Activated CD4-positive, alpha-beta memory T cell treated with anti-CD3 and anti-CD28 coated beads for 36 hours (primary cell): ENCODE results near the gene CD79A. TPM values are rescaled to one million over a fixed set of nuclear protein-coding genes. Genes with fewer than 3 reads are reported as not detected.

Experiments
- CTCF ChIA-PET: fragments of 350-600 bp; sonication (Branson Sonifier 250); formaldehyde crosslinking; loops from one replicate; lab custom pipeline; 2021; ENCODE audit warnings: antibody characterized with exemption, inconsistent platforms; lab: Charles Lee
- POLR2A ChIA-PET: fragments of 350-600 bp; sonication (Branson Sonifier 250); formaldehyde crosslinking; loops from one replicate; lab custom pipeline; 2021; ENCODE audit warnings: antibody characterized with exemption; lab: Charles Lee
- DNase-seq: peaks from one replicate; pipeline ENCODE4 v3.0.0-alpha.2; 2020
- H3K27ac Mint-ChIP-seq: one replicate; pipeline ENCODE4 v1.8.0; 2021; ENCODE audit warnings: mixed read lengths
- H3K27me3 Mint-ChIP-seq: one replicate; pipeline ENCODE4 v1.8.0; 2021; ENCODE audit warnings: mixed read lengths
- H3K36me3 Mint-ChIP-seq: one replicate; pipeline ENCODE4 v1.8.0; 2021; ENCODE audit warnings: mixed read lengths
- H3K4me1 Mint-ChIP-seq: one replicate; pipeline ENCODE4 v1.8.0; 2021; ENCODE audit warnings: low read depth, mixed read lengths
- H3K4me3 Mint-ChIP-seq: one replicate; pipeline ENCODE4 v1.8.0; 2021; ENCODE audit warnings: mild to moderate bottlenecking, mixed read lengths
- H3K9me3 Mint-ChIP-seq: one replicate; pipeline ENCODE4 v1.8.0; 2021; ENCODE audit warnings: mixed read lengths
- intact Hi-C: fragments of 100-400 bp; cut with micrococcal nuclease; formaldehyde crosslinking; loops from one replicate; pipeline ENCODE4 v1.15.1; 2023
- total RNA-seq, 2 experiments: library from RNA; stranded (reverse); gene quantifications; one replicate each; pipeline ENCODE4 v1.2.3, GENCODE V29; 2021

CD79A gene
- 1 to 10 TPM; 1.5 to 1.6 TPM for total RNA-seq

DNA sequence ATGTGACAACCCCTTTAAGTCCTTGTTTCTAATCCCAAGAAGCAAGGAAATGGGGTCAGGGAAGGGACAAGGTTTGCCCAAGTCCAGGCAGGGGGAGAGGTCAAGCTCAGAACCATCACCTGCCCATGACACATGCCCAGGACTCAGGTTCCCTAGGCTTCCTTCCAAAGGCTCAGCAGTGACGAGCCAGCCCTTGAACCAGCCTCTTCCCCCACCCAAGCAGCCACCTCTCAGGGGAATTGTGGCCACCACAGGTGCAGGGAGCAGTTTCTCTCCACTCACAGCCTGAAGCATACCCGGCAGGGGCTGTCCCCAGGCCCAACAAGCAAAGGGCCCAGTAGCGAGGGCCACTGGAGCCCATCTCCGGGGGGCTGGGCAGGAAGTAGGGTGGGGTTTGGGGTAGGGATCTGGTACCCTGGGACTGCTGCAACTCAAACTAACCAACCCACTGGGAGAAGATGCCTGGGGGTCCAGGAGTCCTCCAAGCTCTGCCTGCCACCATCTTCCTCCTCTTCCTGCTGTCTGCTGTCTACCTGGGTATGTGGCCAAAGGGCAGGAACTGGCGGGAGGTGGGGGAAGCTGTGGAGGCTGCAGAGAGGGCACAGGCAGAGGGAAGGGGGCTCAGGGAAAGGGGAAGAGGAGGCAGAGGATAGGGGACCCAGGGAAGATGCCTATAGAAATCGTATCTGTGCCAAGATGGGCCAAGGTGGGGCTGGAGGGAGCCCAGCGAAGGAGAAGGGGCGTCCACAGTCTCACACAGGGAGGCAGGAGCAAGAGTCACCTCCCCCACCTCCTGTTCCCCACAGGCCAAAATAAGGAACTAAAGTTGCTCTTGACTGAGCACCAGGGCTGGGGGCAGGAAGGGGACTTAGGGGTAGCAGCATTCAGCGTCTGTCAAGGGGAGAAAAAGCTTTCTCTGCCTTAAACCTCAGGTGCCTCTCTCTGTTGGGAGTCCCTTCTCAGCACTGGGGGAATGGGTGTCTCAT is at the start of gene CD79A:
Gene CD79A, plus strand, starts transcription at position 433 of the 986 bp plus-strand sequence. Its CDS starts 26 bp downstream, at position 459.
- POLR2A ChIA-PET: interaction anchor here (1.0 to 1.4 kb wide), 3 partner anchors 15 to 17 kb away, joined by 3 to 4 read pairs (median 4); partner anchors contain the start of gene RPS19
- H3K27me3 Mint-ChIP-seq: no peaks in the 10 kb centered on the region
- CTCF ChIA-PET: interaction anchor here (0.6 to 8.3 kb wide), 3 partner anchors 8 to 504 kb away, joined by 3 to 119 read pairs (median 3); partner anchors contain the start of gene ARHGEF1
- H3K27ac Mint-ChIP-seq: peak within 1 kb of the TSS; percentile 81
- H3K4me3 Mint-ChIP-seq: peak within 1 kb of the TSS; percentile 32
- peak; percentile 46 for DNase-seq
- peaks cover 9% of the 10 kb centered on the region for H3K36me3 Mint-ChIP-seq
- H3K4me1 Mint-ChIP-seq: peaks cover 64% of the 10 kb centered on the region
- H3K9me3 Mint-ChIP-seq: no peaks in the 10 kb centered on the region
- intact Hi-C loops: loop anchor here (10.0 kb wide), 1 partner anchor 318 kb away; no protein-coding TSS in a partner anchor

DNA sequence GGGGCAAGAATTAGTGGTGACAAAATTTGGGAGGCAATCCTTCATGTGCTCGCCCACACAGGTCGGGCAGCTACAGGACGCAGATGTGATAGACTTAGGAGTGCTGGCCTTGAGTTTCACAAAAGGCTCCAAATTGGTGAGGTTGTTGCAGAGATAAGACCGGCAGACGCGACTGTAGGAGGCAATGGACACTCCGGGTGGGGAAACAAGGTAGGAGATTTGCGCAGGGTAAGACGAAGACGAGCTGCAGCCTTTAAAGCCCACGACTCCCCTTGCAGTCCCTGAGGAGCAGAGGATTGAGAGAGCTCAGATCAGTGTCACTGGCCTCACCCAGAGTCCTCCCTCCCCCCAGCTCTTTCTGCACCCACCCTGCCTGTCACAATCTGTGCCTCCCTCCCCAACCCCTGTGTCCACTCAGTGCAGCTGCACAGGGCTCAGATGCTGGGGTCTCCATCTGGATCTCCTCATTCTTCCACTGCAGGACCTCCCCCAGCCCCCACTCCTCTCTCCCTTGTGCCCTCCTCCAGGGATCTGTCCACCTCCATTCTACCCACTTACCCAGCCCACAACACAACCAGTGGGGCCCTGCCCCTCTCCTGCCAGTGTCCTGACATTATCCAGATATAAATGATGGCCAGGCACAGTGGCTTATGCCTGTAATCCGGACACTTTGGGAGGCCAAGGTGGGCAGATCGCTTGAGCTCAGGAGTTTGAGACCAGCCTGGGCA is 38.9 kb upstream of the CD79A start:
- peaks cover 23% of the 10 kb centered on the region for H3K27me3 Mint-ChIP-seq
- no peak overlapping the region for H3K4me3 Mint-ChIP-seq
- intact Hi-C loops: loop anchor here (5.0 kb wide), 1 partner anchor 41 kb away; the partner anchor contains the start of gene CEACAM3
- H3K36me3 Mint-ChIP-seq: no peaks in the 10 kb centered on the region
- ChIA-PET POLR2A (no interaction called here), CTCF (interaction anchor here (1.3 to 3.7 kb wide), 3 partner anchors 12 to 85 kb away, joined by 3 to 17 read pairs (median 8); no protein-coding TSS in a partner anchor)
- no peak for DNase-seq
- no peak overlapping the region for H3K27ac Mint-ChIP-seq
- H3K4me1 Mint-ChIP-seq: no peaks in the 10 kb centered on the region
- H3K9me3 Mint-ChIP-seq: no peaks in the 10 kb centered on the region

DNA sequence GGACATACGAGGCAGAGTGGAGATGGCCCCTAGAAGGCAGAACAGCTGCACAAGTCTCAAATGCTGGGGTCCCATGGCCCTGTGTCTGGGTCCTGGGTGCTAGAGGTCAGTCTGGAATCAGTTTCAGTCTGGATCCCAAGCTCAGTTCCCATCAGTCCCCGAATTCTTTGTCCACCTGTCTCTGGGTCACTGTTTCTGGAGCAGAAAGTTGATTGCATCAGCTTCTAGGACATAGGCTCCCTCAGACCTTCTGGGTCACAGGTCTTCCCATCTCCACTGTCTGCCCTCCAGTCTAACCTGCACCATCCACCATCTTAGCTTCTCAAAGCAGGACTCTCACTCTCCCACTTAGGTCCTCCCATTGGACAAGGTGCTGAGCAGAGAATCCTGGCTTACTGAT is 37.9 kb upstream of the CD79A start:
- Mint-ChIP-seq H3K36me3 (no peaks in the 10 kb centered on the region), H3K27me3 (peaks cover 21% of the 10 kb centered on the region), H3K9me3 (no peaks in the 10 kb centered on the region), H3K4me1 (no peaks in the 10 kb centered on the region), H3K4me3 (no peak overlapping the region), H3K27ac (no peak overlapping the region)
- intact Hi-C loops: loop anchor here (5.0 kb wide), 1 partner anchor 42 kb away; the partner anchor contains the start of gene CEACAM3
- POLR2A ChIA-PET: no interaction called here
- no peak for DNase-seq
- CTCF ChIA-PET: interaction anchor here (0.6 to 1.6 kb wide), 3 partner anchors 86 to 192 kb away, joined by 3 read pairs; no protein-coding TSS in a partner anchor

DNA sequence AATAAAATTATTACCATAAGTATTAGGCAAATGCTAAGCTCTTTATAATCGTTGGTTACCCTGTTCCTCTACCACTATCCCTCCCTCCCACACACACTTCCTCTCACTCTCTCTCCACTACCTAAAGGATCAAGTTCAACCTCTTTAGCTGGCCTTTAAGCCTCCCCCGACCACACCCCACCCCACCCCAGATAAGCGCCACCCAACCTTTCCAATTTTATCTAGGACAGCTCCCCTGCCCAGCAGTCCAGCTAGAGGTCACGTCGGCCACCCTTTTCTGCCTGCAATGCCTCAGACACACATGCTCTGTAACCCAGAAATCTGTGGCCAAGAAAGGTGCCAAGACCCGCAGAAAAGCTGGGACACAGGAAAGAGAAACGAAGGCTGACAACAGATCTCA is 33.7 kb upstream of the CD79A start:
- Mint-ChIP-seq H3K9me3 (no peaks in the 10 kb centered on the region), H3K27me3 (peaks cover 6% of the 10 kb centered on the region), H3K4me1 (no peaks in the 10 kb centered on the region), H3K4me3 (no peak overlapping the region), H3K27ac (no peak overlapping the region), H3K36me3 (no peaks in the 10 kb centered on the region)
- intact Hi-C loops: no loop called here
- DNase-seq: no peak
- CTCF ChIA-PET: interaction anchor here (0.6 to 1.1 kb wide), 3 partner anchors 52 to 136 kb away, joined by 3 to 4 read pairs (median 3); no protein-coding TSS in a partner anchor
- POLR2A ChIA-PET: no interaction called here

DNA sequence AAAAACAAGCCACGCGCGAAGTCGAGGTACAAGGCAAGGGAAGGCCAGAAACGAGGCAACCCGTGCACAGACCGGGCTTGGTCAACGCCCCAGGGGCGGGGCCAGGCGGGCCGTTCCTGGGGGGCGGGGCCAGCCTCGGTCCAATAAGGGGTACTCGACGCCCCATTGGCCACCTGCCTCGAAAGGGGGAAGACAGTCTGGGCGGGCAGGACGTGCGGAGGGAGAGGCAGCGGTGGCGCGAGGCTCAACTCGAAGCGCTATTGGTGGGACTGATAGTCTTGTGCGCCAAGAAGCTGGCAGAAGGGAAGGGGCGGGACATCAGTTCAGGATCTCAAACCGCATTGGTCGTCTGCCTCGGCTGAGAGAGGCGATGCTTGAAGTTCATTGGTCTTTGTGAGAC is 32.5 kb upstream of the CD79A start, which contains the start of gene LYPD4:
Gene LYPD4, minus strand, starts transcription at position 83 of the 400 bp plus-strand sequence. CDS start 5,398 bp downstream, outside the sequence.
- ChIA-PET CTCF (interaction anchor here (1.0 kb wide), 1 partner anchor 8 kb away, joined by 4 read pairs; no protein-coding TSS in a partner anchor), POLR2A (no interaction called here)
- no peaks in the 10 kb centered on the region for H3K36me3 Mint-ChIP-seq
- intact Hi-C loops: no loop called here
- H3K4me3 Mint-ChIP-seq: no peak within 1 kb of the TSS
- H3K27me3 Mint-ChIP-seq: no peaks in the 10 kb centered on the region
- no peaks in the 10 kb centered on the region for H3K4me1 Mint-ChIP-seq
- H3K9me3 Mint-ChIP-seq: no peaks in the 10 kb centered on the region
- no peak for DNase-seq
- no peak within 1 kb of the TSS for H3K27ac Mint-ChIP-seq

DNA sequence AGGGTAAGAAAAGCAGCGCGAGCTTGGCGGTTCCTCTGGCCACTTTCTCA is 32.3 kb upstream of the CD79A start, which contains the start of gene DMRTC2:
Gene DMRTC2, plus strand, starts transcription at position 42 of the 50 bp plus-strand sequence. CDS start 2,387 bp downstream, outside the sequence.
- no peaks in the 10 kb centered on the region for H3K27me3 Mint-ChIP-seq
- no peak within 1 kb of the TSS for H3K4me3 Mint-ChIP-seq
- no peak for DNase-seq
- H3K4me1 Mint-ChIP-seq: no peaks in the 10 kb centered on the region
- CTCF ChIA-PET: interaction anchor here (1.0 kb wide), 1 partner anchor 9 kb away, joined by 4 read pairs; no protein-coding TSS in a partner anchor
- no peaks in the 10 kb centered on the region for H3K36me3 Mint-ChIP-seq
- POLR2A ChIA-PET: no interaction called here
- intact Hi-C loops: no loop called here
- H3K9me3 Mint-ChIP-seq: no peaks in the 10 kb centered on the region
- H3K27ac Mint-ChIP-seq: no peak within 1 kb of the TSS

DNA sequence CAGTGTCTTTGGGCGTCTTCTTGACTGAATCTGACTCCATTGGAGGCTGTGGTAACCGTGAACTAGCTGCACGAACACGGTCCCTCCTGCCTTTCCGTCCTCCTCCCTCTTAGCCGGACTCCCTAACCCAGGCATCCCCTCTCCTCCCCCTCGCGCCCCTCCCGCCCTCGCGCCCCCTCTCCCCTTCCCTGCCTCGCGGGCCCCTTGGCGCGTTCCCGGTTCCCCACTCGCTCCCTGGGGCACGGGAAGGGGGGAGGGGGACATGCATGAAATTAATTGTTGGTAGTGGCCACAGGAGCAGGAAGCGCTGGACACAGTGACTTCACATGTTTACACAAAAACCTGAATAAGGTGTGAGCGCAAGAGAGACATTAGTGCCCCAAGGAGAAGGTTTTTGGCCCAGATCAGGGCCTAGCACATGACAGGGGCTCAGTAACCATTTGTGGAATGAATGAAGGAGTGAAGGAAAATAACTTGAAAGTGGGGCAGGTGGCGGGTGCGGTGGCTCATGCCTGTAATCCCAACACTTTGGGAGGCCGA is 32.0 kb upstream of the CD79A start:
- intact Hi-C loops: no loop called here
- H3K9me3 Mint-ChIP-seq: no peaks in the 10 kb centered on the region
- no peaks in the 10 kb centered on the region for H3K27me3 Mint-ChIP-seq
- no peak overlapping the region for H3K4me3 Mint-ChIP-seq
- CTCF ChIA-PET: interaction anchor here (1.0 kb wide), 1 partner anchor 9 kb away, joined by 4 read pairs; no protein-coding TSS in a partner anchor
- no peak for DNase-seq
- no peaks in the 10 kb centered on the region for H3K36me3 Mint-ChIP-seq
- H3K4me1 Mint-ChIP-seq: no peaks in the 10 kb centered on the region
- POLR2A ChIA-PET: no interaction called here
- no peak overlapping the region for H3K27ac Mint-ChIP-seq

DNA sequence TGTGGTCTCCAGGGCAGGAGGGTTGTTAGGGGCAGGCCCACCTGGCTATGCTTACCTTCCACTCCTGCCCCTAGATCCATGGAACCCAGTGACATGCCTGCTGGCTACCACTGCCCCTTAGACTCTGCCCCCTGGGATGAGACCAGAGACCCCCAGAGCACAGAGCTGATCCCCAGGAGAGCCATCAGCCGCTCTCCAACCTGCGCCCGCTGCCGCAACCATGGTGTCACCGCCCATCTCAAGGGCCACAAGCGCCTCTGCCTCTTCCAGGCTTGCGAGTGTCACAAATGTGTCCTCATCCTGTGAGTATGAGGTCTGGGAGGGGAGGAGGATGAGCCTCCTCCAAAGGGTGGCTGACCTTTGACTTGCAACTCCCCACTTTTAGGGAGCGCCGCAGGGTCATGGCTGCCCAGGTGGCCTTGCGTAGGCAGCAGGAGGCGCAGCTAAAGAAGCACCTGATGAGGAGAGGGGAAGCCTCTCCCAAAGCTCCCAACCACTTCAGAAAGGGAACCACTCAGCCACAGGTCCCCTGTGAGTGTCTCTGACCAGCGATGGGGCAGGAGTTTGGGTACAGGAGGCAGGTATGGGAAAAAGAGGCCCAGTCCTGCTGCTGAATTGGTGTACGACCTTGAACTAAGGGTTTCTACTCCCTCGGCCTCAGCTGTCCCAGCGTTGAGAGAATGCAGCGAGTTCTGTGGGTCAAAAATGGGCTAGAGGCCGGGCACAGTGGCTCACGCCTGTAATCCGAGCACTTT is 29.6 kb upstream of the CD79A start:
- CTCF ChIA-PET: interaction anchor here (0.5 to 1.2 kb wide), 2 partner anchors 11 to 261 kb away, joined by 3 to 5 read pairs; no protein-coding TSS in a partner anchor
- intact Hi-C loops: no loop called here
- no peaks in the 10 kb centered on the region for H3K36me3 Mint-ChIP-seq

DNA sequence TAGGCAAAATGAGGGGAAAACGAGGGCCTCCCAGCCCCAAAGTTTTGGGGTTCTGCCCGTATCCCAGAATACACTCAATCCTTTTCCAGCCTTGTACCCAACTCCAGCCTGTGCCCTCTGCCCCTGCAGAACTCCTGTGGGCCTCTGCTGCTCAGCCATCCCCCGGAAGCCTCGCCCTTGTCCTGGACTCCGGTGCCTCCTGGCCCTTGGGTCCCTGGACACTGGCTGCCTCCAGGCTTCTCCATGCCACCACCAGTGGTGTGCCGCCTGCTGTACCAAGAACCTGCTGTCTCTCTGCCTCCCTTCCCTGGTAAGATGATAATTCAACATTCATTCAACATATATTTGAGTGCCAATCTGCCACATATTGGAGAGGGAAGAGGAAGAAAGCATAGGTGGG is 28.4 kb upstream of the CD79A start:
- Mint-ChIP-seq H3K27me3 (peaks cover 5% of the 10 kb centered on the region), H3K27ac (no peak overlapping the region), H3K36me3 (no peaks in the 10 kb centered on the region), H3K4me3 (no peak overlapping the region), H3K9me3 (no peaks in the 10 kb centered on the region), H3K4me1 (no peaks in the 10 kb centered on the region)
- intact Hi-C loops: no loop called here
- DNase-seq: no peak
- ChIA-PET POLR2A (no interaction called here), CTCF (interaction anchor here (2.9 kb wide), 1 partner anchor 10 kb away, joined by 18 read pairs; the partner anchor contains the start of gene RPS19)

More for the DNA sequence above, 29.6 kb upstream of the CD79A start:
- Mint-ChIP-seq H3K4me1 (no peaks in the 10 kb centered on the region), H3K9me3 (no peaks in the 10 kb centered on the region), H3K27me3 (peaks cover 5% of the 10 kb centered on the region), H3K27ac (no peak overlapping the region), H3K4me3 (no peak overlapping the region)
- no peak for DNase-seq
- POLR2A ChIA-PET: no interaction called here

DNA sequence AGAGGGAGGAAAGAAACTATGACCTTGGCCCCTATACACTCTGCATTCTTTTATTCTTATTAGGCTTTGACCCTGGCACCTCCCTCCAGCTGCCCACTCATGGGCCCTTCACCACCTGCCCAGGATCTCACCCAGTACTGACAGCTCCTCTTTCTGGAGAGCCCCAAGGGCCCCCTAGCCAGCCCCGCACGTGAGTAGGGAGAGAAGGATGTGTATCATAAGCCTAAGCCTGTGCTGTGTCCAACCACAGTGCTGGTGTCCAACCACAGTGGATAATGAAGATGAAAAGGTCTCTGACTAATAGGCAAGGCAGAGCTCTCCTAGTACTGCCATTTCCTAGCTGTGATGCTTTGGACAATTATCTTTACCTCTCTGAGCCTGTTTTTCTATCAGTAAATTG is 28.0 kb upstream of the CD79A start:
- Mint-ChIP-seq H3K36me3 (no peaks in the 10 kb centered on the region), H3K4me1 (no peaks in the 10 kb centered on the region), H3K27me3 (peaks cover 5% of the 10 kb centered on the region), H3K9me3 (no peaks in the 10 kb centered on the region), H3K4me3 (no peak overlapping the region), H3K27ac (no peak overlapping the region)
- DNase-seq: no peak
- ChIA-PET POLR2A (no interaction called here), CTCF (interaction anchor here (2.9 kb wide), 1 partner anchor 10 kb away, joined by 18 read pairs; the partner anchor contains the start of gene RPS19)
- intact Hi-C loops: no loop called here

DNA sequence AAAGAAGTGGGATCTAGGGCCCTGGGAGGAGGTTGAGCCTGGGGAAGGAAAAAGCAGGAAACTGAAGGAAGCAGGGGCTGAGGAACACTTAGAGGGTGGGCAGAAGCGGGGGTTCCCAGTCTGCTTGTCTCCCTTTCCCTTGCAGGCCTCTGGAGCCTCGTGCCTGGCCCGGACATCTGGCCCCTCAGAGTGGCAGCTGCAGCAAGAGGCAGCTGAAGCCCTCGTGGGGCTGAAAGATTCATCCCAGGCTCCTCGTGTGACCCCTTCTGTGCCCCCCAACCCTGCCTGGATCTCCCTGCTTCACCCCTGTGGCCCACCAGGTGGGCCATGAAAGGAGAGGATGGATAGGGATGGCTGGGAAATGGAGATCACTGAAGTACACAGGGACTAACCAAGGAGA is 26.7 kb upstream of the CD79A start:
- H3K4me3 Mint-ChIP-seq: no peak overlapping the region
- CTCF ChIA-PET: interaction anchor here (0.9 to 3.4 kb wide), 4 partner anchors 9 to 57 kb away, joined by 3 to 18 read pairs (median 9); partner anchors contain the start of gene RPS19

More for the DNA sequence above, 26.7 kb upstream of the CD79A start:
- no peak overlapping the region for H3K27ac Mint-ChIP-seq
- no peaks in the 10 kb centered on the region for H3K36me3 Mint-ChIP-seq
- POLR2A ChIA-PET: no interaction called here
- no peak for DNase-seq
- H3K4me1 Mint-ChIP-seq: no peaks in the 10 kb centered on the region
- peaks cover 10% of the 10 kb centered on the region for H3K27me3 Mint-ChIP-seq
- H3K9me3 Mint-ChIP-seq: no peaks in the 10 kb centered on the region
- intact Hi-C loops: no loop called here
